HepG2 (cell line): ENCODE measurements around the gene MYCBP2. TPM values are rescaled to one million over a fixed set of nuclear protein-coding genes. Genes with fewer than 3 reads are reported as not detected.

Experiments used
- BHLHE40 ChIP-seq: IDR thresholded peaks from 2 replicates; pipeline ENCODE4 v1.6.1; 2011; ENCODE audit warnings: low read length, improper control_type of control experiment
- GABPB1 ChIP-seq: IDR thresholded peaks from 2 replicates; pipeline ENCODE4 v1.6.1; 2016; ENCODE audit warnings: mild to moderate bottlenecking, missing genetic modification reagents, moderate library complexity, missing compliant biosample characterization
- HCFC1 ChIP-seq: fragments of 150-350 bp; IDR thresholded peaks from 2 replicates; pipeline ENCODE4 v1.6.1; 2014; ENCODE audit warnings: low read depth, low read length
- HNRNPUL1 ChIP-seq: fragments of 200-400 bp; formaldehyde crosslinking; IDR thresholded peaks from 2 replicates; pipeline ENCODE4 v1.6.1; 2017; ENCODE audit warnings: low read depth, mild to moderate bottlenecking, low read length, moderate library complexity
- IKZF5 ChIP-seq: IDR thresholded peaks from 2 replicates; pipeline ENCODE4 v1.6.1; 2018; ENCODE audit warnings: missing genetic modification reagents, mild to moderate bottlenecking, missing compliant biosample characterization
- MYNN ChIP-seq: sonication (generic); formaldehyde crosslinking; IDR thresholded peaks from 2 replicates; pipeline ENCODE4 v1.4.0; 2020; ENCODE audit warnings: mild to moderate bottlenecking, low read depth, missing genetic modification reagents
- NFYB ChIP-seq: sonication (generic); formaldehyde crosslinking; IDR thresholded peaks from 2 replicates; pipeline ENCODE4 v1.4.0; 2020; ENCODE audit warnings: missing genetic modification reagents
- RFX1 ChIP-seq: fragments of 450-650 bp; IDR thresholded peaks from 2 replicates; pipeline ENCODE4 v1.6.1; 2017
- SMAD3 ChIP-seq: sonication (generic); formaldehyde crosslinking; IDR thresholded peaks from 2 replicates; pipeline ENCODE4 v1.4.0; 2020; ENCODE audit warnings: missing genetic modification reagents
- SNRNP70 ChIP-seq: fragments of 200-400 bp; formaldehyde crosslinking; IDR thresholded peaks from 2 replicates; pipeline ENCODE4 v1.6.1; 2017; ENCODE audit warnings: mild to moderate bottlenecking, low read depth, low read length, moderate library complexity
- SPEN ChIP-seq: sonication (generic); formaldehyde crosslinking; IDR thresholded peaks from 2 replicates; pipeline ENCODE4 v1.5.1; 2020; ENCODE audit warnings: low read depth, mild to moderate bottlenecking, missing genetic modification reagents
- ZBTB34 ChIP-seq: sonication (generic); formaldehyde crosslinking; IDR thresholded peaks from 2 replicates; pipeline ENCODE4 v1.8.0; 2022; ENCODE audit warnings: mild to moderate bottlenecking, missing genetic modification reagents
- ZNF143 ChIP-seq: sonication (generic); formaldehyde crosslinking; IDR thresholded peaks from 2 replicates; pipeline ENCODE4 v1.4.0; 2020; ENCODE audit warnings: missing genetic modification reagents
- ZNF367 ChIP-seq: sonication (generic); formaldehyde crosslinking; IDR thresholded peaks from 2 replicates; pipeline ENCODE4 v1.4.0; 2020; ENCODE audit warnings: missing genetic modification reagents, borderline replicate concordance
- ZNF580 ChIP-seq: IDR thresholded peaks from 2 replicates; pipeline ENCODE4 v1.6.1; 2016; ENCODE audit warnings: low read depth, borderline replicate concordance
- ZSCAN31 ChIP-seq: sonication (generic); formaldehyde crosslinking; IDR thresholded peaks from 2 replicates; pipeline ENCODE4 v1.5.0; 2020; ENCODE audit warnings: low read depth, mild to moderate bottlenecking, missing genetic modification reagents
- polyA plus RNA-seq, 8 experiments: library from polyadenylated mRNA; depleted of rRNA in 3 of 8; stranded (reverse) in 7 of 8; unstranded in 1 of 8; fragments of >200 nt; fragmentation: Illumina TruSeq in 4 of 8; extraction: Trizol in 4 of 8; gene quantifications; 2 replicates each; pipeline versions ENCODE4 v1.2.1 to v1.2.3, GENCODE V29; 2011 to 2016; ENCODE audit warnings: low read depth in 4 of 8, missing spikeins in 1 of 8, mixed read lengths in 1 of 8; ENCODE audit not compliant: insufficient read depth in 1 of 8
- total RNA-seq, 5 experiments: library from RNA; depleted of rRNA; stranded (reverse); fragments of >200 nt; fragmentation: Illumina TruSeq; extraction: Trizol; gene quantifications; 2 replicates each; pipeline ENCODE4 v1.2.3, GENCODE V29; 2016; ENCODE audit warnings: low read depth in 1 of 5
- TF ChIP-seq, protein P1 (sequence below), 2 experiments: sonication (generic) in 1 of 2; formaldehyde crosslinking in 1 of 2; IDR thresholded peaks; 2 replicates each; pipeline versions ENCODE4 v1.6.1 to v1.9.0; 2014 to 2022; ENCODE audit warnings: antibody characterized with exemption in 1 of 2, borderline replicate concordance in 1 of 2, inconsistent platforms in 1 of 2, low read depth in 1 of 2, missing genetic modification reagents in 1 of 2
- TF ChIP-seq, protein P2 (sequence below): fragments of 450-650 bp; IDR thresholded peaks from 2 replicates; pipeline ENCODE4 v1.6.1; 2016
- TF ChIP-seq, protein P3 (sequence below): sonication (generic); formaldehyde crosslinking; IDR thresholded peaks from 2 replicates; pipeline ENCODE4 v1.8.1; 2023; ENCODE audit warnings: mild to moderate bottlenecking, missing genetic modification reagents

MYCBP2 gene
- total and polyA plus RNA-seq, 2 of the 13 experiments (the other 11 are each of a cell fraction or from before 2014, with no cell fraction given), result 16.3 to 35.3 TPM

DNA sequence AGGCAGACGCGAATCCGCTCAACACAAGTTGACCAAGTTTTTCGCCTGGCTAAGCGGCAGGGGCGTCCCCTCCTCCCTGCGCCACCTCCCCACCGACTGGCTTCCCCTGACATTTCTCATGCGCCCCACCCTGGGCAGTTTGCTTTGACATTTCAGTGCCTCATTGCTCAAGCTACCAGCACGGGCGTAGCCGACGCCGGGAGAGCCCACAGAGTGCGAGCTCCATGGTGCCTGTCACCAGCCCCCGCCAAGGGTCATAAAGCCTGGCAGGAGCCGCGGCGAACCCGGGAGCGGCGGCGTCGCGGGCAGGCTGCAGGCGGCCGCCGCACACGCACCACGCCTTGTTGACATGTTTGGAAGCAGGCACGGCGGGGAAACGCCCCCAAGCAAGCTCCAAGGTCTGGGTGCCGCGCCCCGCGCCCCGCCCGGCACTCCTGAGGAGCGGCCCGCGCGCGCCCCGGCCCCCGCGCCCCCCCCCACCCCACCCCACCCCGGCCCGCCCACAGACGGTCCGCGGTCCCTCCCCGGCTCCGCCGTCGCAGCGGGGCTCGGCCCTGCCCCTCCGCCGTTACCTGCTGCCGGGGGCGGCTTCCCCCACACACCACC lies 300.5 kb downstream of the MYCBP2 start (continued):
- TF ChIP-seq, protein P1, sequence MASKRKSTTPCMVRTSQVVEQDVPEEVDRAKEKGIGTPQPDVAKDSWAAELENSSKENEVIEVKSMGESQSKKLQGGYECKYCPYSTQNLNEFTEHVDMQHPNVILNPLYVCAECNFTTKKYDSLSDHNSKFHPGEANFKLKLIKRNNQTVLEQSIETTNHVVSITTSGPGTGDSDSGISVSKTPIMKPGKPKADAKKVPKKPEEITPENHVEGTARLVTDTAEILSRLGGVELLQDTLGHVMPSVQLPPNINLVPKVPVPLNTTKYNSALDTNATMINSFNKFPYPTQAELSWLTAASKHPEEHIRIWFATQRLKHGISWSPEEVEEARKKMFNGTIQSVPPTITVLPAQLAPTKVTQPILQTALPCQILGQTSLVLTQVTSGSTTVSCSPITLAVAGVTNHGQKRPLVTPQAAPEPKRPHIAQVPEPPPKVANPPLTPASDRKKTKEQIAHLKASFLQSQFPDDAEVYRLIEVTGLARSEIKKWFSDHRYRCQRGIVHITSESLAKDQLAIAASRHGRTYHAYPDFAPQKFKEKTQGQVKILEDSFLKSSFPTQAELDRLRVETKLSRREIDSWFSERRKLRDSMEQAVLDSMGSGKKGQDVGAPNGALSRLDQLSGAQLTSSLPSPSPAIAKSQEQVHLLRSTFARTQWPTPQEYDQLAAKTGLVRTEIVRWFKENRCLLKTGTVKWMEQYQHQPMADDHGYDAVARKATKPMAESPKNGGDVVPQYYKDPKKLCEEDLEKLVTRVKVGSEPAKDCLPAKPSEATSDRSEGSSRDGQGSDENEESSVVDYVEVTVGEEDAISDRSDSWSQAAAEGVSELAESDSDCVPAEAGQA (IDR thresholded peaks at IDR 0.05; ENCODE audit: low read depth), result no peak
- TF ChIP-seq, protein P1 (CRISPR knock-in tag; IDR thresholded peaks at IDR 0.05; ENCODE audit: borderline replicate concordance), result no peak
- no peak for TF ChIP-seq ZSCAN31 (CRISPR knock-in tag)
- TF ChIP-seq, protein P2, sequence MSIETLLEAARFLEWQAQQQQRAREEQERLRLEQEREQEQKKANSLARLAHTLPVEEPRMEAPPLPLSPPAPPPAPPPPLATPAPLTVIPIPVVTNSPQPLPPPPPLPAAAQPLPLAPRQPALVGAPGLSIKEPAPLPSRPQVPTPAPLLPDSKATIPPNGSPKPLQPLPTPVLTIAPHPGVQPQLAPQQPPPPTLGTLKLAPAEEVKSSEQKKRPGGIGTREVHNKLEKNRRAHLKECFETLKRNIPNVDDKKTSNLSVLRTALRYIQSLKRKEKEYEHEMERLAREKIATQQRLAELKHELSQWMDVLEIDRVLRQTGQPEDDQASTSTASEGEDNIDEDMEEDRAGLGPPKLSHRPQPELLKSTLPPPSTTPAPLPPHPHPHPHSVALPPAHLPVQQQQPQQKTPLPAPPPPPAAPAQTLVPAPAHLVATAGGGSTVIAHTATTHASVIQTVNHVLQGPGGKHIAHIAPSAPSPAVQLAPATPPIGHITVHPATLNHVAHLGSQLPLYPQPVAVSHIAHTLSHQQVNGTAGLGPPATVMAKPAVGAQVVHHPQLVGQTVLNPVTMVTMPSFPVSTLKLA, result peak; percentile 30; the same call in 1 of the 2 replicates
- TF ChIP-seq MYNN (CRISPR knock-in tag), result no peak
- no peak for TF ChIP-seq ZBTB34 (CRISPR knock-in tag)
- no peak for TF ChIP-seq RFX1
- no peak for TF ChIP-seq ZNF580 (CRISPR knock-in tag)
- TF ChIP-seq NFYB, result no peak
- TF ChIP-seq, protein P3, sequence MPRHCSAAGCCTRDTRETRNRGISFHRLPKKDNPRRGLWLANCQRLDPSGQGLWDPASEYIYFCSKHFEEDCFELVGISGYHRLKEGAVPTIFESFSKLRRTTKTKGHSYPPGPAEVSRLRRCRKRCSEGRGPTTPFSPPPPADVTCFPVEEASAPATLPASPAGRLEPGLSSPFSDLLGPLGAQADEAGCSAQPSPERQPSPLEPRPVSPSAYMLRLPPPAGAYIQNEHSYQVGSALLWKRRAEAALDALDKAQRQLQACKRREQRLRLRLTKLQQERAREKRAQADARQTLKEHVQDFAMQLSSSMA (CRISPR knock-in tag), result no peak
- TF ChIP-seq HCFC1, result no peak
- TF ChIP-seq GABPB1 (CRISPR knock-in tag), result peak; percentile 47; the same call in 1 of the 2 replicates
- no peak for TF ChIP-seq ZNF143 (CRISPR knock-in tag)
- no peak for TF ChIP-seq SMAD3 (CRISPR knock-in tag)
- TF ChIP-seq SNRNP70, result no peak
- no peak for TF ChIP-seq HNRNPUL1
- no peak for TF ChIP-seq SPEN (CRISPR knock-in tag)
- TF ChIP-seq BHLHE40, result no peak
- no peak for TF ChIP-seq ZNF367 (CRISPR knock-in tag)
- no peak for TF ChIP-seq IKZF5 (CRISPR knock-in tag)
